IPS-20b (cell line): Measurements from ENCODE around the gene RHBDL2.
"Not testable (repeated sequence)": the region's sequence is repeated elsewhere in the genome, so short reads cannot be mapped to it uniquely, and the experiment has no call there.

ENCODE experiments used
- H3K27ac ChIP-seq: one replicate; pipeline ENCODE4 v1.5.1; 2013; ENCODE audit warnings: low read length
- H3K27me3 ChIP-seq: 2 replicates; pipeline ENCODE4 v1.6.1; 2013; ENCODE audit warnings: mild to moderate bottlenecking, low read length, inconsistent platforms; ENCODE audit not compliant: insufficient read depth
- H3K36me3 ChIP-seq: 2 replicates; pipeline ENCODE4 v1.6.1; 2013; ENCODE audit warnings: low read depth, mild to moderate bottlenecking, inconsistent platforms, low read length, moderate library complexity; ENCODE audit not compliant: insufficient read depth
- H3K4me1 ChIP-seq: 2 replicates; pipeline ENCODE4 v1.6.1; 2013; ENCODE audit warnings: mild to moderate bottlenecking, control low read depth, inconsistent platforms, low read length, moderate library complexity; ENCODE audit not compliant: insufficient read depth
- H3K4me3 ChIP-seq: 2 replicates; pipeline ENCODE4 v1.5.1; 2013; ENCODE audit warnings: mild to moderate bottlenecking, low read length, inconsistent platforms
- H3K9ac ChIP-seq: 2 replicates; pipeline ENCODE4 v1.6.1; 2013; ENCODE audit warnings: low read depth, mild to moderate bottlenecking, inconsistent platforms, low read length, moderate library complexity
- H3K9me3 ChIP-seq: 2 replicates; pipeline ENCODE4 v1.6.1; 2013; ENCODE audit warnings: mild to moderate bottlenecking, low read depth, low read length, inconsistent platforms; ENCODE audit not compliant: insufficient read depth

RHBDL2 gene

DNA sequence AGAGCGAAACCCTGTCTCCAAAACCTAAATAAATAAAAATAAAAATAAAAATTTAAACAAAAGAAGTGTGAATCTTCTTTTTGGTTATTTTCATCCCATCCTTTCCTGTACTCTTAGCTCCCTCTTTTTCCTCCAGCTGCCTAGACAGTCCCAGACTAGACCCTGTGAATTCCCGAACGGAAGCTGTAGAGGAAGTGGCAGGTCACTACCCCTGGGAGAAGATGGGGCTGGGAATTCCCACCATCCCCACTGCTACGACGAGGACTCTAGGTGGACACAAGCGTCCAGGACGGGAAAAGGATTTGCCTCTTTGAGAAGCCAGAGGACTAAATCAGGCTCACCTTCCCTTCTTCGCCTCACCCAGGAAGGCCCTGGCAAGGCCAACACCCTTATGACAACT lies 12.6 kb downstream of the RHBDL2 start:
- no peak overlapping the region for H3K27ac ChIP-seq
- H3K27me3 ChIP-seq: no peaks in the 10 kb centered on the region
- H3K9ac ChIP-seq: no peak overlapping the region
- no peak overlapping the region for H3K4me3 ChIP-seq
- H3K4me1 ChIP-seq: no peaks in the 10 kb centered on the region
- H3K36me3 ChIP-seq: no peaks in the 10 kb centered on the region
- H3K9me3 ChIP-seq: no peaks in the 10 kb centered on the region

- H3K27ac ChIP-seq: no peak overlapping the region
- H3K9ac ChIP-seq: no peak overlapping the region
- H3K4me3 ChIP-seq: no peak overlapping the region
- no peaks in the 10 kb centered on the region for H3K27me3 ChIP-seq
- no peaks in the 10 kb centered on the region for H3K36me3 ChIP-seq
- no peaks in the 10 kb centered on the region for H3K4me1 ChIP-seq
- H3K9me3 ChIP-seq: no peaks in the 10 kb centered on the region
Measured at GRCh38 chr1:38926091-38926490, 15.5 kb downstream of the RHBDL2 start.

DNA sequence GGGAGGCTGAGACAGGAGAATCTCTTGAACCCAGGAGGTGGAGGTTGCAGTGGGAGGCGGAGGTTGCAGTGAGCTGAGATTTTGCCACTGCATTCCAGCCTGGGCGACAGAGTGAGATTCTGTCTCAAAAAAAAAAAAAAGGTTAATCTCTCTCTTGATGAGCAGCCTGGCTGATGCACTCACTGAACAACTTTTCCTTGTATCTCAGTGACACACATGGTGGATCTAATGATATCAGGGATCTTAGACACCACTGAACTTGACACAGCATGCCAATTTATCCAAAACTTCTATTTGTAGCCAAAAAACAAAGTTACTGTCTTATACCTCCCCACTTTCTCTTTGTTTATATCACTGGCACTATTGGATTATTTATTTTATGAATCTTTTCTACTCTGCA lies 16.2 kb downstream of the RHBDL2 start:
- no peaks in the 10 kb centered on the region for H3K27me3 ChIP-seq
- H3K36me3 ChIP-seq: no peaks in the 10 kb centered on the region
- no peak overlapping the region for H3K27ac ChIP-seq
- no peak overlapping the region for H3K9ac ChIP-seq
- H3K4me1 ChIP-seq: no peaks in the 10 kb centered on the region
- H3K4me3 ChIP-seq: no peak overlapping the region
- no peaks in the 10 kb centered on the region for H3K9me3 ChIP-seq

- H3K9me3 ChIP-seq: no peaks in the 10 kb centered on the region
- H3K4me3 ChIP-seq: no peak overlapping the region
- no peak overlapping the region for H3K9ac ChIP-seq
- no peaks in the 10 kb centered on the region for H3K27me3 ChIP-seq
- H3K4me1 ChIP-seq: no peaks in the 10 kb centered on the region
- no peak overlapping the region for H3K27ac ChIP-seq
- H3K36me3 ChIP-seq: no peaks in the 10 kb centered on the region
Measured at GRCh38 chr1:38923607-38924006, 18.0 kb downstream of the RHBDL2 start.

- H3K27ac ChIP-seq: no peak overlapping the region
- no peaks in the 10 kb centered on the region for H3K36me3 ChIP-seq
- H3K9me3 ChIP-seq: no peaks in the 10 kb centered on the region
- H3K27me3 ChIP-seq: no peaks in the 10 kb centered on the region
- no peaks in the 10 kb centered on the region for H3K4me1 ChIP-seq
- no peak overlapping the region for H3K4me3 ChIP-seq
- H3K9ac ChIP-seq: no peak overlapping the region
Measured at GRCh38 chr1:38919130-38919529, 22.5 kb downstream of the RHBDL2 start.

DNA sequence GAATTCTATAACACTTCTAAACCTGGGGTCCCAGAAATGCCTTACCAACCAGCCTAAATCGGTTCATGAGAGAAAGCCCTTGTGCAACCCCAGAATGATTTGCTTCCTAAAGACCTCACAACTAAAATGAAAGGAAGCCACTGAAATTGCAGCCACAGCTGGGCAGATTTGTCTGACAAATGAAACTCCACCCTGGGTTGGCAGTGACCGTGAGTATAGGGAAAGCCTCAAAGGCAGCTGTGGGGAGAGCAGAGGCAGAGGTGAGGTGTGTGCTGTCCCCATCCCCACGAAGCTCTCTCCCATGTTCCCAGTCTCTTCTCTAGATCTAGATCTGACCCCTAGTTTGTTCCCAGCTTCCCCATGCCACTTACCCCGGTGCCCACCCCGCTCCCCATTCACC lies 23.1 kb downstream of the RHBDL2 start:
- no peak overlapping the region for H3K9ac ChIP-seq

GRCh38 chr1:38917772-38918171 lies 23.9 kb downstream of the RHBDL2 start:
- Histone ChIP-seq H3K4me1 (no peaks in the 10 kb centered on the region), H3K9me3 (no peaks in the 10 kb centered on the region), H3K4me3 (no peak overlapping the region), H3K27ac (no peak overlapping the region), H3K36me3 (no peaks in the 10 kb centered on the region), H3K27me3 (no peaks in the 10 kb centered on the region), H3K9ac (no peak overlapping the region)

More for the DNA sequence above, 23.1 kb downstream of the RHBDL2 start:
- no peaks in the 10 kb centered on the region for H3K9me3 ChIP-seq
- no peaks in the 10 kb centered on the region for H3K27me3 ChIP-seq
- no peaks in the 10 kb centered on the region for H3K4me1 ChIP-seq
- H3K4me3 ChIP-seq: no peak overlapping the region
- no peak overlapping the region for H3K27ac ChIP-seq
- no peaks in the 10 kb centered on the region for H3K36me3 ChIP-seq

- Histone ChIP-seq H3K27ac (no peak overlapping the region), H3K4me3 (no peak overlapping the region), H3K27me3 (no peaks in the 10 kb centered on the region), H3K9ac (no peak overlapping the region), H3K9me3 (no peaks in the 10 kb centered on the region), H3K36me3 (no peaks in the 10 kb centered on the region), H3K4me1 (no peaks in the 10 kb centered on the region)
Measured at GRCh38 chr1:38917337-38917736, 24.3 kb downstream of the RHBDL2 start.

GRCh38 chr1:38915352-38915948 lies 26.2 kb downstream of the RHBDL2 start:
- no peak overlapping the region for H3K27ac ChIP-seq
- H3K36me3 ChIP-seq: no peaks in the 10 kb centered on the region
- H3K4me3 ChIP-seq: no peak overlapping the region
- H3K27me3 ChIP-seq: no peaks in the 10 kb centered on the region
- no peaks in the 10 kb centered on the region for H3K9me3 ChIP-seq
- H3K4me1 ChIP-seq: no peaks in the 10 kb centered on the region
- no peak overlapping the region for H3K9ac ChIP-seq

GRCh38 chr1:38914908-38915307 lies 26.7 kb downstream of the RHBDL2 start:
- H3K27ac ChIP-seq, H3K36me3 ChIP-seq, H3K9ac ChIP-seq, H3K4me1 ChIP-seq, H3K27me3 ChIP-seq, H3K4me3 ChIP-seq, H3K9me3 ChIP-seq: not testable (repeated sequence)

DNA sequence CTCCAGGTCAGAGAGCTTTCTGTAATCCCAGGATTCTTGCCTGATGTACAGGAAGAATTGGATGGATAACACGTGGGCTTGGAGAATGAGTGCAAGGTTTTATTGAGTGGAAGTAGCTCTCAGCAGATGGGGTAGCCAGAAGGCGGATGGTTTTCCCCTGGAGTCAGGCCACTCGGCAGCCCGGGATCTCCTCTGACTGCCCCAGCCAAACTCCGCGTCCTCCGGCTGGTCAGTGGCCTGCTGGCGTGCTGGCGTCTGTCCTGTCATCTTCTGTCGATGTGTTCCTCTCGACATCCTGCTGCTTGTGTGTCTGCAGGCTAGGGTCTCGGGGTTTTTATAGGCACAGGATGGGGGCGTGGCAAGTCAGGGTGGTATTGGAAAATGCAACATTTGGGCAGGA lies 32.8 kb downstream of the RHBDL2 start:
- Histone ChIP-seq H3K27me3 (no peaks in the 10 kb centered on the region), H3K36me3 (no peaks in the 10 kb centered on the region), H3K9ac (no peak overlapping the region), H3K4me3 (no peak overlapping the region), H3K27ac (no peak overlapping the region), H3K9me3 (peaks cover 9% of the 10 kb centered on the region; the same call in 1 of the 2 replicates), H3K4me1 (no peaks in the 10 kb centered on the region)

GRCh38 chr1:38905985-38906384 lies 35.6 kb downstream of the RHBDL2 start:
- Histone ChIP-seq H3K9ac (no peak overlapping the region), H3K27ac (no peak overlapping the region), H3K4me1 (no peaks in the 10 kb centered on the region), H3K4me3 (no peak overlapping the region), H3K27me3 (no peaks in the 10 kb centered on the region), H3K36me3 (no peaks in the 10 kb centered on the region), H3K9me3 (peaks cover 9% of the 10 kb centered on the region; the same call in 1 of the 2 replicates)
